ENCODE results near the gene CYFIP1. TPM values are rescaled to one million over a fixed set of nuclear protein-coding genes. Genes with fewer than 3 reads are reported as not detected.

Gene CYFIP1
- total and polyA plus RNA-seq, 9 of the 15 experiments (the other 6 are each of a cell fraction or from before 2014, with no cell fraction given), result 3.8 to 59.8 (median 28.3) TPM

DNA sequence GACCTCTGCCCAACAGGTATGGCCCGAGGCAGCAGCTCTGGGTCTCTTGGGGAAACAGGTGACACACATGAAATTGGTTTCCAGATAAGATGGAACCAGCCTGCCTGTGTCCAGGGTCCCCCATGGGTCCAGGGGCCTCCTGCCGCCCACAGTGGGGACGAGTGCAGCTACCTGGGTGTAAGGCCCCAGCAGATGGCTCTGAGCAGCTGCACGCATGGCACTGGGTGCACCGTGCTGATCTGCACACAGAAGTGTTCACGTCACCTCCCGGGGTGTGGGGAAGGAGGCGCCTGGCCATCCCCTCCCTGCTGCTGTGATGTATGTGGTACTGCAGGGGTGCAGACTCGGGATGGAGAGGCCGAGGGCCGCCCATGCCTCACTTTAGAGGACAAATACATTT is 78.1 kb downstream of the CYFIP1 start:
- WGBS (ENCODE audit: insufficient coverage, low coverage, missing lambda C conversion rate), result 77% methylated on average over 8 of the region's 11 CpGs
- Histone ChIP-seq H3K36me3 (ENCODE audit: control insufficient read depth, insufficient read depth, low read length) (peaks cover 25% of the 10 kb centered on the region; the same call in 1 of the 3 replicates), H3K79me2 (ENCODE audit: control insufficient read depth, insufficient read depth, low read length) (no peaks in the 10 kb centered on the region), H3K27me3 (ENCODE audit: control insufficient read depth in 2 of 2, insufficient read depth in 2 of 2, low read length in 2 of 2) (no peaks in the 10 kb centered on the region), H4K20me1 (replicated peaks; ENCODE audit: control insufficient read depth, insufficient read depth, low read length) (no peaks in the 10 kb centered on the region), H3K4me3 (no peak overlapping the region), H2AFZ (ENCODE audit: low read depth, low read length) (no peak overlapping the region), H3K9me1 (ENCODE audit: control insufficient read depth, insufficient read depth, low read length) (no peaks in the 10 kb centered on the region), H3K4me1 (replicated peaks in 1 of 2; ENCODE audit: control insufficient read depth in 2 of 2, insufficient read depth in 2 of 2, low read length in 2 of 2) (peaks cover 0 to 3% of the 10 kb centered on the region in 2 experiments; a peak in 1 of 5 replicates), H3K9me3 (replicated peaks; ENCODE audit: control insufficient read depth, insufficient read depth, low read depth, low read length) (no peaks in the 10 kb centered on the region), H3K9ac (ENCODE audit: insufficient read depth in 1 of 2, low read depth in 2 of 2, low read length in 2 of 2) (no peak overlapping the region; a peak in 1 of 4 replicates), H3K4me2 (ENCODE audit: insufficient read depth, low read length) (no peak overlapping the region), H3K27ac (ENCODE audit: extremely low read depth, low read depth, low read length) (no peak overlapping the region)
- no peak for FAIRE-seq
- no peak for TF ChIP-seq L3MBTL2 (IDR thresholded peaks at IDR 0.05)
- TF ChIP-seq, protein P1, sequence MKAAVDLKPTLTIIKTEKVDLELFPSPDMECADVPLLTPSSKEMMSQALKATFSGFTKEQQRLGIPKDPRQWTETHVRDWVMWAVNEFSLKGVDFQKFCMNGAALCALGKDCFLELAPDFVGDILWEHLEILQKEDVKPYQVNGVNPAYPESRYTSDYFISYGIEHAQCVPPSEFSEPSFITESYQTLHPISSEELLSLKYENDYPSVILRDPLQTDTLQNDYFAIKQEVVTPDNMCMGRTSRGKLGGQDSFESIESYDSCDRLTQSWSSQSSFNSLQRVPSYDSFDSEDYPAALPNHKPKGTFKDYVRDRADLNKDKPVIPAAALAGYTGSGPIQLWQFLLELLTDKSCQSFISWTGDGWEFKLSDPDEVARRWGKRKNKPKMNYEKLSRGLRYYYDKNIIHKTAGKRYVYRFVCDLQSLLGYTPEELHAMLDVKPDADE (conservative IDR thresholded peaks at IDR 0.05; ENCODE audit: control insufficient read depth, low read depth, low read length), result no peak
- no peak for TF ChIP-seq PCBP2 (IDR thresholded peaks at IDR 0.05; ENCODE audit: low read depth, low read length, poor library complexity, severe bottlenecking)
- TF ChIP-seq RBM14 (IDR thresholded peaks at IDR 0.05; ENCODE audit: borderline replicate concordance, insufficient read depth, low read depth, low read length), result no peak
- no peak for TF ChIP-seq ZNF584 (CRISPR knock-in tag; IDR thresholded peaks at IDR 0.05; ENCODE audit: low read depth)
- TF ChIP-seq KLF10 (CRISPR knock-in tag; IDR thresholded peaks at IDR 0.05), result no peak
- TF ChIP-seq SMARCC2 (IDR thresholded peaks at IDR 0.05; ENCODE audit: low read depth), result no peak
- TF ChIP-seq POLR2G (IDR thresholded peaks at IDR 0.05; ENCODE audit: low read depth, low read length), result no peak
- no peak for TF ChIP-seq ZNF695 (CRISPR knock-in tag; IDR thresholded peaks at IDR 0.05)
- no peak for TF ChIP-seq HLTF (IDR thresholded peaks at IDR 0.05)
- no peak for TF ChIP-seq GATA2 (CRISPR knock-in tag; IDR thresholded peaks at IDR 0.05)
- TF ChIP-seq, protein P2, sequence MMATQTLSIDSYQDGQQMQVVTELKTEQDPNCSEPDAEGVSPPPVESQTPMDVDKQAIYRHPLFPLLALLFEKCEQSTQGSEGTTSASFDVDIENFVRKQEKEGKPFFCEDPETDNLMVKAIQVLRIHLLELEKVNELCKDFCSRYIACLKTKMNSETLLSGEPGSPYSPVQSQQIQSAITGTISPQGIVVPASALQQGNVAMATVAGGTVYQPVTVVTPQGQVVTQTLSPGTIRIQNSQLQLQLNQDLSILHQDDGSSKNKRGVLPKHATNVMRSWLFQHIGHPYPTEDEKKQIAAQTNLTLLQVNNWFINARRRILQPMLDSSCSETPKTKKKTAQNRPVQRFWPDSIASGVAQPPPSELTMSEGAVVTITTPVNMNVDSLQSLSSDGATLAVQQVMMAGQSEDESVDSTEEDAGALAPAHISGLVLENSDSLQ (IDR thresholded peaks at IDR 0.05), result no peak
- TF ChIP-seq KDM4B (IDR thresholded peaks at IDR 0.05; ENCODE audit: borderline replicate concordance in 2 of 2, low read depth in 1 of 2), result no peak
- no peak for TF ChIP-seq FOXA3 (CRISPR knock-in tag; conservative IDR thresholded peaks at IDR 0.05 in 1 of 2, IDR thresholded peaks at IDR 0.05 in 1 of 2)
- TF ChIP-seq MXD1 (CRISPR knock-in tag; IDR thresholded peaks at IDR 0.05; ENCODE audit: borderline replicate concordance, poor library complexity, severe bottlenecking), result no peak
- no TSS peak for BruUV-seq (replicated peaks)
- in situ Hi-C loops (cut with MboI), result no loop called here
- no peak for DNase-seq (ENCODE audit: extremely low read depth in 1 of 4, low spot score in 3 of 4)
- POLR2A ChIA-PET, result interaction anchor here (1.2 kb wide), 1 partner anchor 16 kb away, joined by 3 read pairs; no protein-coding TSS in a partner anchor
- ATAC-seq, result no peak
- intact Hi-C loops (cut with micrococcal nuclease), result no loop called here
- CTCF ChIA-PET (ENCODE audit: low intra/inter-chr PET ratio), result no interaction called here

Measured in K562 (cell line).